ENCODE results near the gene ZNF550.

The ZNF550 gene

DNA sequence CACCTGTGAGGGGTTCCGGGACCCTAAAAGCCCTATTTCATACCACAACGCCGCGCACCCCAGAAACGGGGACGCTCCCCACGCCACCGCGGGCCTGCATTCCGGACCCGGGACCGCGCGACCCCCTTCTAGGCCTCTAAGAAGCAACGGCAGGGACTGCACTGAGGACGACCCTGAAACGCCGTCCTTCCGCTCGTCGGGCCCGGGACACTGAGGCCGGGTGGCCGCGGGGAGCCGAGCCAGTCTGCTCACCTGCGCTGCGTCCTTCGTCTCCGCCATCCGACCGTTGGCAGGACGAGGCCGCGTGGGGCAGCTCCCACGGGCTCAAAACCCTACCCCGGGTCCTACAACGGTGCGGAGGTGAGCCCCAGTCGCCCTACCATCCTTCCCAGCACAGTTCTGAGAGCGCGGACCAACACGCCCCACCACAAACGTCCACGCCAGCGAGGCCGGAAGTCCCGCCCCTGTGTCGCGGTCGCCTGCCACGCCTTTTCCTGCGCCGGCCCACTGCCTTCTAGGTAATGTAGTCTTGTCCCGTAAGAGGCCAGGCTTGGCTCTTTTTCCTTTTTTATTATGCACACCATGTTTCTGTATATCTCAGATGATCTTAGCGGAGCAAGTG is at the start of gene ZNF550:
TSS of gene ZNF550 (minus strand) at position 460 of the 622 bp plus-strand sequence. CDS start at position 279, 181 bp downstream.
- peak; percentile 71 to 84 (median 78) for DNase-seq

DNA sequence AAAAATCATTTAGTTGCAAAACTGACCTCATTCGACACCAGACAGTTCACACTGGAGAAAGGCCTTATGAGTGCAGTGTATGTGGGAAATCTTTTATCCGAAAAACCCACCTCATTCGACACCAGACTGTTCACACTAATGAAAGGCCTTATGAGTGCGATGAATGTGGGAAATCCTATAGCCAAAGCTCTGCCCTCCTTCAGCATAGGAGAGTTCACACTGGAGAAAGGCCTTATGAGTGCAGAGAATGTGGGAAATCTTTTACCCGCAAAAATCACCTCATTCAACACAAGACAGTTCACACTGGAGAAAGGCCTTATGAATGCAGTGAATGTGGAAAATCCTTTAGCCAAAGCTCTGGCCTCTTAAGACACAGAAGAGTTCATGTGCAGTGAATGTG is 47.3 kb upstream of the ZNF550 start:
- DNase-seq = no peak

GRCh38 chr19:57599761-57600383 is 40.2 kb upstream of the ZNF550 start, which contains the start of gene ZNF530:
TSS of gene ZNF530 (plus strand) at chr19:57599885. CDS start at chr19:57604346, 4,461 bp downstream.
- peak; percentile 42 to 79 (median 74) for DNase-seq

DNA sequence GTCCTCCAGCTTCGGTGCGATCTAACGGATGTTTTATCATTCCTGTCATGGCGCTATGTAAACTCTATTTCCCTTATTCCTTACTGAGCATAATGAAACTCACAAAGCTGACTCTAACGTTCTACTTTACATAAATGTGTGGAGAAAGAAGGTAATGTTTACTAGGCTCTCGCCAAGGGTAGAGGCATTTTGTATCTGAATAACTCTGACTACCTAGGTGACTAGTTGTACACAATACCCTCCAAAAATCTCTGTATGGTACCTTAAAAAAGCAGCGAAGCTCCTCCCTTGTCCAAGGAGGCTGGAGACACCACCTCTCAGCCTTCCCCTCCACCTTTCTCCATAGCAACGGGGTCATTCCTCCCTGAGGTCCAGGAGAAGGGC is 39.7 kb upstream of the ZNF550 start:
- no peak for DNase-seq

- no peak for DNase-seq
Measured at GRCh38 chr19:57587529-57587928, 27.9 kb upstream of the ZNF550 start.

GRCh38 chr19:57583521-57584416 is 24.1 kb upstream of the ZNF550 start, which contains the start of gene ZIK1:
TSS of gene ZIK1 (plus strand) at chr19:57584145. CDS start at chr19:57584357, 212 bp downstream.
- DNase-seq = peak; percentile 75 to 88 (median 84)

DNA sequence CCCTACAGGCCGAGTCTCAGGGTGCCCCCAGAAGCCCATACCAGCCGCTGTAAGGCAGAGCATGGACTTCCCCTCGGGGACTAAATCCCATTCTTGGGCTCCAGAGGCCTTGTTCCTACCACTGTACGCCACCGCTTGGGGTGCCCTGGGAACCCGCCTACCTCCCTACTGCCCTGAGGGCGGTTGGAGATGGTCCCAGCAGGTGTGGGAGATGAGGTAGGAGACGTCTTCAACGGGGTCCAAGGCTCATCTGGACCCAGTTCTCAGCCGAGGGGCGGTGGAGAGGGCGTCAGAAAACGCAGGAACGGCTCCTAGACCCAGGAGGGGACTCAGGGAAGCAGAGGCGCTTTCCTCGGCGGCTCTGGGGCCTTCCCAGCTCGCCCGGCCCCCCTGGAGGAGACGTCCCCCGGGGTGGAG is 23.4 kb upstream of the ZNF550 start:
- no peak for DNase-seq

DNA sequence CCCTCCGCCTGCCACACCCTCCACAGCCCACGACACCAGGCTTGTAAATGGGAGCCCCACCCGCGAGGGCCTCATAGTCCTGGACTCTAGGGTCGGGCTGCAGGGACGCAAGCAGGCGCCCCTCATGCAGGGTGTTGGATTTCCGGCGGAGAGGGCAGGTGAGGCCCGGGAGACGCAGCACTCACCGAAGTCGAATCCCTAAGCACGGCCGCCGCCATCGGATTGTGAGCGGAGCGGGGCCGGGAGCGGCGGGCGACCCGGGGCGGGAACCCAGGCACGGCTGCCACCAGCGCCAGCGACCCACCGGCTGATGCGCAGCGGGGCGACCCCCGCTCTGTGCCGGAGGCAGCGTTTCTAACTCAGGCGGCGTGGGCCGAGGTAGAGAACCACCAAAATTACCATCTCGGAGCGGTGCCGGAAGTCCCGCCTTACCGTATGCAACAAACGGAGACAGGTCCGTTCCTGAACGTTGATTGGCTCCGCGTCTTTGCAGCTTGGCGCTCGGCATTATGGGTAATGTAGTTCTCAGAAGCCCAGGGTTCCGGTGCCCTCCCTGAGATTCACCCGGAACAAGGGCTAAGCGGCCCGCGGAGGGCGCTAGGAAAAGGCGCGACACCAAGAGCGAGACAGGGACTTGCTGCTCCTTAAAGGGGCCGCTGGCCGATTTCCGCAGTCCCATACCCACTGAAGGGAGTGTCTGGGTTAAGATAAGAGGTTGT is 19.0 kb upstream of the ZNF550 start, which contains the start of gene ZNF416:
TSS of gene ZNF416 (minus strand) at position 425 of the 719 bp plus-strand sequence. CDS start at position 218, 207 bp downstream.
- DNase-seq = peak; percentile 83 to 96 (median 95)

DNA sequence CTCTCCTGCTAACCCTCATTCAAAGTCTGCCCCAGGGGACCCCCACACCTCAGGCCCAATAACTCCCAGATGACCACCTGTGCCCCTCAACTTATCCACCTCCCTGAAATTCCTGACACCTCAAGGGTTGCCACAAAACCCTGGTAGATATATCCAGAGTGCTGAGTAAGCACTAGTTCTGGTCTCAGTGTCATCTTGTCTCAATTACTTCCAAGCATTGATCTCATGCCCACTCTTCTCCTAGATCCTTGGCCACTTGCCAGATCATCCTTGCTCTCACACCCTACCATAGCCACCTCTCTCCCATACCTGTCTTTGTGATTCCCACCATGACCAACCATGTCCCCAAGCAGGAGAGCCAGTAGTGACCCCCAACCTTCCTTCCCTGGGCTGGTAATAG is 17.0 kb upstream of the ZNF550 start:
- no peak for DNase-seq

DNA sequence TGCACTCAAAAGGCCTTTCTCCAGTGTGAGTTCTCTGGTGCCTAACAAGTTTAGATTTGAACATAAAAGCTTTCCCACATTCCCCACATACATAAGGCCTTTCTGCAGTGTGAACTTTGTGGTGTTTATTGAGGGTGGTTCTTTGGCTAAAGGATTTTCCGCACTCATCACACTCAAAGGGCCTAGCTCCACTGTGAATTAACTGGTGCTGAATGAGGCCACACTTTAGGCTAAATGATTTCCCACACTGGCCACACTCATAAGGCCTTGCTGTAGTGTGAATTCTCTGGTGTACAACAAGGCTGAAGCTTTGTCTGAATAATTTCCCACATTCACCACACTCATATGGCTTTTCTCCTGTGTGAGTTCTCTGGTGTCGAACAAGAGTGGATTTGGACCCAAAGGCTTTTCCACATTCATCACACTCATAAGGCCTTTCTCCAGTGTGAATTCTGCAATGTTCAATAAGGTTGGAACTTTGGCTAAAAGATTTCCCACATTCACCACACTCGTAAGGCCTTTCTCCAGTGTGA is 12.8 kb upstream of the ZNF550 start:
- DNase-seq = no peak

DNA sequence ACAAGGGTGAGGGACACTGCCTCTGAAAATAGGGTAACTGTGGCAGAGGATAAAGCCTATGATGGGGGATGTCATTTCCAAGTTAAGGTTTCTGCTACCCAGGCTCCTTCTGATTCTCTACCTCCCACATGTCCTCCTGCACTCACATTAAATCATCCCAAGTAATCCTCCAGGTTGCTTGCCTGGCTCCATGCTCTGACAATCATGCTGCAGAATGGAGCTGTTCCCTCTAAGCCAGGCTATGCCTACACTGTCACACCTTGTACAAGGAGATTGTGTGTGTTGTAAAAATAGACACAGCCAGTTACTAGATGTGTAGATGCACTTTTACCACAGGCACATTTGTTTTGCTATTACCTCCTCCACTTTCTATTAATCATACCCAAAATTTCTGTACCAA is 11.0 kb upstream of the ZNF550 start:
- DNase-seq = no peak

DNA sequence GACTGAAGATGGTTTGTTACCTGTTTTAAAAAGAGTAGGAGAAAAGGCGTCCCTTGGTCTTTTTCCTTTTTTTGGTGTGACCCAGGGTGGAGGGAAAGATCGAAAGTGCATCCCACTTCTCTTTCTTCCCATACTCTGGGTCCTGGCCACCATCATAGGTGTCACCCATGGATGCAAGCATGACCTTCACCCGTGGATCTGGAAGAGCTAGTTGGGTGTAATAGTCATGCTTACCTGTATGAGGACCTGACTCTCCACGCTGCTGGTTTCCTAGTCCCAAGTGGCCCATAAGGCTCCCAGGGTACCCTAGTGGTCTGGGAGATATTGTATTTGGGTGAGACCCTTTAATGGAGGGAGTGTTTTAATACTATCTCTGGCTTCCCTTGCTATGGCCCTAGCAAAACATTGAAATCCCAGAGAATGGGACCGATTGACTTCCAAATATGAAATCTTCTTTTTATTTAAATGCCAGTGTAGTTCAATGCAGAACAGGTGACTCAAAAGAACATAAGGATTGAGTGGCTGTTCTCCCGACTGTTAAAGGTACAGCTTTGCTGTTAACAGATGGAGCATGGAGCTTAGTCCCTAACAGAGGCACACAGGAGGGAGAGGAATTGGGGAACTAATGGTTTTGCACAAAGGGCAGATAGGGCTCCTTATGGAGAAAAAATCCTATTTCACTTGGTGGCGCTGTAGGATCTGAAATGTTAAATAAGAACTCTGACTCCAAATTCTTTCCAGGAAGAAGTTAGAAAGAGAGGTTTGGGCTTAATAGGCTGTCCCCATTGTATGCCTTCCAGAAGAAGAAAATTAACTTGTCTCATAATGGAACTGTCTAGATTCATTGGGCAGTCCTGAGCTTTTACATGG is 7.0 kb upstream of the ZNF550 start:
- DNase-seq = no peak

GRCh38 chr19:57563547-57563946 is 3.9 kb upstream of the ZNF550 start:
- no peak for DNase-seq

GRCh38 chr19:57560049-57560491 is 407 bp upstream of the ZNF550 start:
- no peak for DNase-seq

GRCh38 chr19:57559008-57559403 is 657 bp downstream of the ZNF550 start:
- peak in 3 of 6 experiments; percentile 8 to 51 (median 26) for DNase-seq

DNA sequence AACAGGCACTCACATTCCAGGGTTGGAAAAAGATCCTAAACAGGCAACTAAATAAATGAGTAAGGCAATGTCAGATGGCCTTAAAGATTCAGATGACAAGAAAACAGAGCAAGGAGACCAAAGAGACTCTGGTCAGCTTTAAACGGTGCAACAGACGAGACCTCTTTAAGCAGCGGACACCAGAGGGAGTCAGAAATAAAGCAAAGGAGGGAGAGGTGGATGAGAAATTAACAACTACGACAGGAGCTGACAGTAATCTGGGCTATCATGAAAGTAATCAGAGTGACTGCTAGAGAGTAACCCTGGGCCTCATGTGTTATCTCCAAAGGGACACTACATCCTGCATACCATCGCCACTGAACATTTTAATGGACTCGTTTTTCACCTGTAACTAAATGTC is 1.1 kb downstream of the ZNF550 start:
- DNase-seq = no peak

- no peak for DNase-seq
Measured at GRCh38 chr19:57557659-57558058, 2.0 kb downstream of the ZNF550 start.

GRCh38 chr19:57552432-57552831 is 7.2 kb downstream of the ZNF550 start:
- DNase-seq = no peak

- DNase-seq = no peak
Measured at GRCh38 chr19:57546513-57546912, 13.2 kb downstream of the ZNF550 start.

- DNase-seq = no peak
Measured at GRCh38 chr19:57537953-57538547, 21.6 kb downstream of the ZNF550 start.
